Lower lobe of right lung (tissue), 2 donors: Measurements from ENCODE around the gene ACP1. TPM values are rescaled to one million over a fixed set of nuclear protein-coding genes. Genes with fewer than 3 reads are reported as not detected.

Experiments
- ATAC-seq, 2 donors: fragments of 200-7000 bp; cut with Tn5 transposase; one replicate each; pipeline ENCODE4 v1.9.1; 2020 to 2022; ENCODE audit warnings: mild to moderate bottlenecking in 2 of 2, moderate library complexity in 2 of 2
- DNase-seq: peaks from one replicate; pipeline ENCODE4 v3.0.0-alpha.2; 2020
- H3K27ac ChIP-seq: fragments of 200-600 bp; one replicate; pipeline ENCODE4 v1.8.0; 2022
- H3K27me3 ChIP-seq: fragments of 200-600 bp; one replicate; pipeline ENCODE4 v1.8.0; 2022; ENCODE audit warnings: low read depth
- H3K36me3 ChIP-seq: fragments of 200-600 bp; one replicate; pipeline ENCODE4 v1.8.0; 2022; ENCODE audit warnings: mild to moderate bottlenecking
- H3K4me1 ChIP-seq: fragments of 200-600 bp; one replicate; pipeline ENCODE4 v1.8.0; 2022
- H3K4me3 ChIP-seq: fragments of 200-600 bp; one replicate; pipeline ENCODE4 v1.8.0; 2022; ENCODE audit warnings: mild to moderate bottlenecking
- H3K9me3 ChIP-seq: fragments of 200-600 bp; one replicate; pipeline ENCODE4 v1.8.0; 2022
- CTCF ChIP-seq: fragments of 200-600 bp; IDR thresholded peaks from one replicate; pipeline ENCODE4 v1.8.0; 2022; ENCODE audit warnings: antibody characterized with exemption, mild to moderate bottlenecking
- intact Hi-C: fragments of 100-400 bp; cut with DNase I; formaldehyde crosslinking; loops from one replicate; pipeline ENCODE4 v1.11.0; 2022
- total RNA-seq: library from RNA; stranded (reverse); fragmentation: NEBNext Ultra II Directional; extraction: Animal tissue kit (Norgen Biotek cat#: 25700); gene quantifications from one replicate; pipeline ENCODE4 v1.2.1, GENCODE V29; 2021
- donor health status: DM: no; HTN: yes; CAD: no; lungs with severe emphysema.

ACP1 gene
- total RNA-seq, 1 donor from 2014 or later = 68.6 TPM

GRCh38 chr2:228518-229278, 36.0 kb upstream of the ACP1 start:
- peaks cover 71% of the 10 kb centered on the region for H3K36me3 ChIP-seq
- no peaks in the 10 kb centered on the region for H3K4me1 ChIP-seq
- intact Hi-C loops = no loop called here
- DNase-seq = no peak
- no peaks in the 10 kb centered on the region for H3K9me3 ChIP-seq
- no peak overlapping the region for H3K4me3 ChIP-seq
- H3K27me3 ChIP-seq = no peaks in the 10 kb centered on the region
- ATAC-seq = no peak
- no peak for TF ChIP-seq CTCF
- H3K27ac ChIP-seq = no peak overlapping the region

GRCh38 chr2:231521-232185, 33.1 kb upstream of the ACP1 start:
- no peak for TF ChIP-seq CTCF
- peaks cover 46% of the 10 kb centered on the region for H3K36me3 ChIP-seq
- H3K27ac ChIP-seq = no peak overlapping the region
- H3K9me3 ChIP-seq = no peaks in the 10 kb centered on the region
- H3K4me3 ChIP-seq = no peak overlapping the region
- H3K4me1 ChIP-seq = no peaks in the 10 kb centered on the region
- intact Hi-C loops = no loop called here
- DNase-seq (no peak), ATAC-seq (no peak)
- no peaks in the 10 kb centered on the region for H3K27me3 ChIP-seq

- Histone ChIP-seq H3K27ac (no peak overlapping the region), H3K4me3 (no peak overlapping the region), H3K9me3 (no peaks in the 10 kb centered on the region), H3K36me3 (peaks cover 33% of the 10 kb centered on the region), H3K27me3 (no peaks in the 10 kb centered on the region), H3K4me1 (no peaks in the 10 kb centered on the region)
- TF ChIP-seq CTCF = no peak
- intact Hi-C loops = no loop called here
- ATAC-seq (no peak), DNase-seq (no peak)
Observed at GRCh38 chr2:233030-233429, 31.7 kb upstream of the ACP1 start.

- Histone ChIP-seq H3K9me3 (no peaks in the 10 kb centered on the region), H3K4me3 (no peak overlapping the region), H3K27me3 (no peaks in the 10 kb centered on the region), H3K4me1 (no peaks in the 10 kb centered on the region), H3K36me3 (peaks cover 39% of the 10 kb centered on the region), H3K27ac (no peak overlapping the region)
- no peak for ATAC-seq
- no peak for DNase-seq
- TF ChIP-seq CTCF = no peak
- intact Hi-C loops = no loop called here
Observed at GRCh38 chr2:234421-234820, 30.3 kb upstream of the ACP1 start.

- H3K27ac ChIP-seq = no peak overlapping the region
- no peak for TF ChIP-seq CTCF
- ATAC-seq (no peak), DNase-seq (no peak)
- intact Hi-C loops = no loop called here
- H3K9me3 ChIP-seq = no peaks in the 10 kb centered on the region
- no peak overlapping the region for H3K4me3 ChIP-seq
- no peaks in the 10 kb centered on the region for H3K4me1 ChIP-seq
- peaks cover 37% of the 10 kb centered on the region for H3K36me3 ChIP-seq
- no peaks in the 10 kb centered on the region for H3K27me3 ChIP-seq
Observed at GRCh38 chr2:236993-237539, 27.7 kb upstream of the ACP1 start.
